NCI-H524 treated with DMSO at 0.1 percent for 48 hours (cell line): ENCODE data around the gene AMPD1.

Experiments used
- DNase-seq: peaks from one replicate; lab custom pipeline; 2025; lab: John Stamatoyannopoulos, UW

The AMPD1 gene

GRCh38 chr1:114638910-114639309, 56.4 kb downstream of the AMPD1 start:
- no peak for DNase-seq

- no peak for DNase-seq
Observed at GRCh38 chr1:114632427-114632826, 62.9 kb downstream of the AMPD1 start.

DNA sequence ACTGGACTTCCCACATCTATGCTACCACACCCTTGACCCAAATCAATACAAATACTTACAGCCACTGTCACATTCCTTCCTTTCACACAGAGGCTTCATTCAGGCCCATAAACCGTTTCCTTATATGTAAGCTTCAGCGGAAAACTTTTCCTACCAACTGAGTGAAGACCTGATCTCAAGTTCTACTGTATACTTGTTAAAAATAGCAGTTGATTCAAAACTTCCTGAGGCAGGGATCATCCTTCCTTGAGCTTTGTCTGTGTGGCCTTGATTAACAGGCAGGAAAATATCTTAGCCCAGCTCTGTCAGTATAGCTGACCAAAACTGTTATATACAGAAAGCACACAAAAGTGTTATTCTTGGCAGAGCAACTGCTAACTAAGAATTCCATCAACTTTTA, 68.2 kb downstream of the AMPD1 start:
- DNase-seq = no peak

DNA sequence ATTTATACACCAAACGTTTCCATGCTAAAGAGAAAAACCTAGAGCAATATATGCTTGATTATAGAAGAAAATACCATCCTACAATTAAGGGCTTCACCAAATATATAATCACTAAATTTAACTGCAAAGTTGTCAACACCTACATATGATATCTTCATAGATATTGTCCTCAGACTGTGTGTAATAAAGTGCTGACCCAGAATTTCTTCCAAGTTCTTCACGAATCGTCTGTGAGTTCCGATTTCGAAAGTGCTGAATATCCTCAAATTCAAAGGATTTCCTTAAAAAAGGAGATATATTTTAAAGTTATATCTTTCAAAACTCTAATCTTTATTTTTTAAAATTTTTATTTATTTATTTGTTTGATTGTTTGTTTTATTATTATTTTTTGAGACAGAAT, 72.0 kb downstream of the AMPD1 start:
- DNase-seq = no peak
